PC-3 (cell line): Measurements from ENCODE around the gene NOD1. TPM values are rescaled to one million over a fixed set of nuclear protein-coding genes. Genes with fewer than 3 reads are reported as not detected.

ENCODE experiments used
- ATAC-seq: fragments of 200-7000 bp; cut with Tn5 transposase; 2 replicates; pipeline ENCODE4 v1.9.1; 2020; ENCODE audit warnings: mild to moderate bottlenecking, moderate library complexity
- BruUV-seq: library from RNA; stranded (reverse); fragments of 400-500 nt; replicated peaks from 2 replicates; lab custom pipeline; 2021; lab: Mats Ljungman, UMichigan
- CTCF ChIA-PET: fragments of 300-600 bp; sonication (Branson Sonifier 250); formaldehyde crosslinking; loops from one replicate; lab custom pipeline; 2022; ENCODE audit warnings: antibody characterized with exemption; lab: Charles Lee
- POLR2A ChIA-PET: fragments of 300-600 bp; sonication (Branson Sonifier 250); formaldehyde crosslinking; loops from one replicate; lab custom pipeline; 2022; ENCODE audit warnings: antibody characterized with exemption; ENCODE audit not compliant: unreplicated experiment; lab: Charles Lee
- DNase-seq: peaks from one replicate; pipeline ENCODE4 v3.0.0-alpha.2; 2015
- H2AFZ ChIP-seq: fragments of 300-600 bp; sonication (generic); 2 replicates; pipeline ENCODE4 v1.6.0; 2016; ENCODE audit warnings: antibody characterized with exemption, low read length
- H3F3A ChIP-seq: fragments of 300-600 bp; sonication (generic); one replicate; pipeline ENCODE4 v1.6.0; 2017; ENCODE audit warnings: antibody characterized with exemption, low read length, control low read depth, mild to moderate bottlenecking; ENCODE audit not compliant: unreplicated experiment
- H3K27ac ChIP-seq: fragments of 300-600 bp; sonication (generic); 2 replicates; pipeline ENCODE4 v1.5.1; 2016; ENCODE audit warnings: mild to moderate bottlenecking, low read length
- H3K27me3 ChIP-seq: fragments of 300-600 bp; sonication (generic); 2 replicates; pipeline ENCODE4 v1.6.1; 2016; ENCODE audit warnings: low read length, mixed read lengths
- H3K36me3 ChIP-seq: fragments of 300-600 bp; sonication (generic); 2 replicates; pipeline ENCODE4 v1.6.1; 2016; ENCODE audit warnings: low read depth, mixed run types, low read length, mixed read lengths
- H3K4me1 ChIP-seq: fragments of 300-600 bp; sonication (generic); 2 replicates; pipeline ENCODE4 v1.5.1; 2016; ENCODE audit warnings: low read length; ENCODE audit not compliant: insufficient read depth
- H3K4me2 ChIP-seq: fragments of 300-600 bp; sonication (generic); 2 replicates; pipeline ENCODE4 v1.6.0; 2016; ENCODE audit warnings: low read length
- H3K4me3 ChIP-seq: fragments of 300-600 bp; sonication (generic); 2 replicates; pipeline ENCODE4 v1.5.1; 2016; ENCODE audit warnings: mild to moderate bottlenecking, low read length, mixed read lengths
- H3K79me2 ChIP-seq: fragments of 300-600 bp; sonication (generic); 2 replicates; pipeline ENCODE4 v1.6.1; 2017; ENCODE audit warnings: low read length, mixed read lengths
- H3K9ac ChIP-seq: fragments of 300-600 bp; sonication (generic); 2 replicates; pipeline ENCODE4 v1.6.0; 2016; ENCODE audit warnings: mild to moderate bottlenecking, low read length
- H3K9me2 ChIP-seq: fragments of 300-600 bp; sonication (generic); replicated peaks from 2 replicates; pipeline ENCODE4 v1.6.1; 2016; ENCODE audit warnings: mixed run types, low read length, mixed read lengths
- H3K9me3 ChIP-seq: fragments of 300-600 bp; sonication (generic); 2 replicates; pipeline ENCODE4 v1.6.1; 2016; ENCODE audit warnings: low read length, mixed read lengths
- H4K20me1 ChIP-seq: fragments of 300-600 bp; sonication (generic); 2 replicates; pipeline ENCODE4 v1.6.1; 2016; ENCODE audit warnings: low read length, mixed read lengths
- EZH2 ChIP-seq: fragments of 300-600 bp; sonication (generic); IDR thresholded peaks from one replicate; pipeline ENCODE4 v1.6.1; 2017; ENCODE audit warnings: antibody characterized with exemption, mild to moderate bottlenecking, low read length; ENCODE audit not compliant: unreplicated experiment
- EZH2phosphoT487 ChIP-seq: fragments of 300-600 bp; sonication (generic); IDR thresholded peaks from 2 replicates; pipeline ENCODE4 v1.6.1; 2018; ENCODE audit warnings: mild to moderate bottlenecking, antibody characterized with exemption, low read length, borderline replicate concordance
- intact Hi-C: fragments of 100-400 bp; cut with micrococcal nuclease; formaldehyde crosslinking; loops from 2 replicates; pipeline ENCODE4 v1.9.0; 2023
- total RNA-seq: library from RNA; depleted of rRNA; stranded (reverse); fragments of >200 nt; gene quantifications from 2 replicates; pipeline ENCODE4 v1.2.3, GENCODE V29; 2014
- TF ChIP-seq, protein P1 (sequence below): fragments of 300-600 bp; sonication (generic); conservative IDR thresholded peaks from 2 replicates; pipeline ENCODE4 v1.5.1; 2017; ENCODE audit warnings: antibody characterized with exemption, low read depth, mild to moderate bottlenecking, low read length

The NOD1 gene
- total RNA-seq, 1 experiment from 2014 or later: 5.9 TPM

DNA sequence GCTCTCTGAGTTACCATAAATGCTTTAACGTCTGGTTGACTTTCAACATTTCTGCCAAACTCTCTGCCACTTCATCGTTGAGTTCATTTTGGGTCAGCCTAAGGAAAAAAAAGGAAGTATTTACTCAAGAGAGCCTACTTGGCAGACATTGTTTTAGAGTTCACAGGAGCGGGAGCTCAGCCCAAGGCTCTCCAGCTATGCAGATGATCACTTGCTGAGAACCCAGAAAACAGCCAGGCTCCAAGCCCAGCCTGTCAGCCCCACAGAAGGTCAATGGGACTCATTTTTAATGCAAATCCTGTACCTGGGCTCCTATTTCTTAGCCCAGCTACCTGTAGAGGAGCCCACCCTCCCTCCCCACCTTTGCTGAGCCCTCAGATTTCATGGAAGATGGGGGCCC lies 45.5 kb downstream of the NOD1 start:
- Histone ChIP-seq H3K9ac (no peak overlapping the region), H3K36me3 (0 out of 2 replicates have a peak, but pooled peaks cover 5% of the 10 kb centered on the region), H3K27me3 (no peaks in the 10 kb centered on the region), H3K4me2 (no peak overlapping the region), H3F3A (no peaks in the 10 kb centered on the region), H4K20me1 (no peaks in the 10 kb centered on the region), H3K79me2 (no peaks in the 10 kb centered on the region), H3K4me1 (no peaks in the 10 kb centered on the region), H3K9me2 (no peaks in the 10 kb centered on the region), H3K9me3 (no peaks in the 10 kb centered on the region), H3K27ac (no peak overlapping the region), H3K4me3 (no peak overlapping the region), H2AFZ (no peak overlapping the region)
- DNase-seq (no peak), ATAC-seq (no peak)
- ChIA-PET CTCF (no interaction called here), POLR2A (no interaction called here)
- BruUV-seq: no TSS peak
- intact Hi-C loops: no loop called here
- TF ChIP-seq EZH2 (no peak), EZH2phosphoT487 (no peak)
- TF ChIP-seq, protein P1, sequence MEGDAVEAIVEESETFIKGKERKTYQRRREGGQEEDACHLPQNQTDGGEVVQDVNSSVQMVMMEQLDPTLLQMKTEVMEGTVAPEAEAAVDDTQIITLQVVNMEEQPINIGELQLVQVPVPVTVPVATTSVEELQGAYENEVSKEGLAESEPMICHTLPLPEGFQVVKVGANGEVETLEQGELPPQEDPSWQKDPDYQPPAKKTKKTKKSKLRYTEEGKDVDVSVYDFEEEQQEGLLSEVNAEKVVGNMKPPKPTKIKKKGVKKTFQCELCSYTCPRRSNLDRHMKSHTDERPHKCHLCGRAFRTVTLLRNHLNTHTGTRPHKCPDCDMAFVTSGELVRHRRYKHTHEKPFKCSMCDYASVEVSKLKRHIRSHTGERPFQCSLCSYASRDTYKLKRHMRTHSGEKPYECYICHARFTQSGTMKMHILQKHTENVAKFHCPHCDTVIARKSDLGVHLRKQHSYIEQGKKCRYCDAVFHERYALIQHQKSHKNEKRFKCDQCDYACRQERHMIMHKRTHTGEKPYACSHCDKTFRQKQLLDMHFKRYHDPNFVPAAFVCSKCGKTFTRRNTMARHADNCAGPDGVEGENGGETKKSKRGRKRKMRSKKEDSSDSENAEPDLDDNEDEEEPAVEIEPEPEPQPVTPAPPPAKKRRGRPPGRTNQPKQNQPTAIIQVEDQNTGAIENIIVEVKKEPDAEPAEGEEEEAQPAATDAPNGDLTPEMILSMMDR: no peak

DNA sequence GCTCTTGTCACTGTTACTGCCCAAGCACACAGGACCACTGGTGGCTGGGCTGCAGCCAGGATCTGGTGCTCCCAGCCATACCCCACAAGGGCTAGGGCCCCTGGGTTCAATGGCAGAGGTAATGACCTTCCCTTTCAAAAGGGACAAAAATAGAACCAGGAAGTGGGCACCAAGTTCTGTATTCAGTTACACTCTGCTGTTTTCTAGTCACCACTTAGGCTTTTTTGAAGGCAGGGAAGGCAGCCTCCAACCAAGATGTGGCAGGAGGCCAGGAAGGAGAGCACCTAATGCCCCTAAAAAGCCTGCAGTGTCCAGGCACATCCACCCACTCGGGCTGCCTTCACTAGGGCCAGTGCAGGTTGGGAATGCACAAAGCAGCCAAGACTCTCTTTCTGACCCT lies 47.8 kb downstream of the NOD1 start:
- intact Hi-C loops: no loop called here
- Histone ChIP-seq H3K27ac (no peak overlapping the region), H3K4me3 (no peak overlapping the region), H3K9me2 (no peaks in the 10 kb centered on the region), H2AFZ (no peak overlapping the region), H3K9me3 (no peaks in the 10 kb centered on the region), H3K27me3 (no peaks in the 10 kb centered on the region), H3K9ac (no peak overlapping the region), H3K4me1 (no peaks in the 10 kb centered on the region), H4K20me1 (no peaks in the 10 kb centered on the region), H3F3A (no peaks in the 10 kb centered on the region), H3K36me3 (0 out of 2 replicates have a peak, but pooled peaks cover 2% of the 10 kb centered on the region), H3K79me2 (no peaks in the 10 kb centered on the region), H3K4me2 (no peak overlapping the region)
- no peak for DNase-seq
- CTCF ChIA-PET: no interaction called here
- BruUV-seq: no TSS peak
- TF ChIP-seq, protein P1: no peak
- TF ChIP-seq EZH2phosphoT487 (no peak), EZH2 (no peak)
- POLR2A ChIA-PET: no interaction called here
- ATAC-seq: no peak

DNA sequence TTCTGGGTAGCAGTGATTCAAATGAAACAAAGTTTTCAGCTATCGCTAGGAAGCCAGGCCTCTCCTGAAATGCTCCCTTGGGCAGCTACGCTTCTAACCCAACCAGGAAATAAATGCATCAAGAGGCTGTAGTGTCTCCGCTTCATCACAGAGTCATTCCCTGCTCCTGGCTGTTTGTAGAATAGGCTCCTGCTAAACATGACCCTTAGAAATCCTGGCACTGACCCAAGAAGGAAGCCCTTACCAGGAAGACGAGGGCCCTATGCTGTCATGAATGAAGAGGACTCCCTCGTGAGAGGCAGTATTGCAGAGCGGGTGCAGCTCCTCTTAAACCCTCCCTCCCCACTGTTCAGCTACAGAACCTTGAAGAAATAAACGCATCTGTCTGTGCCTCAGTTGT lies 48.3 kb downstream of the NOD1 start:
- intact Hi-C loops: no loop called here
- Histone ChIP-seq H3K9ac (no peak overlapping the region), H2AFZ (no peak overlapping the region), H3K36me3 (no peaks in the 10 kb centered on the region), H4K20me1 (no peaks in the 10 kb centered on the region), H3K27ac (no peak overlapping the region), H3K4me3 (no peak overlapping the region), H3K9me3 (no peaks in the 10 kb centered on the region), H3K27me3 (no peaks in the 10 kb centered on the region), H3K4me2 (no peak overlapping the region), H3K79me2 (no peaks in the 10 kb centered on the region), H3K4me1 (no peaks in the 10 kb centered on the region), H3K9me2 (no peaks in the 10 kb centered on the region), H3F3A (no peaks in the 10 kb centered on the region)
- TF ChIP-seq EZH2 (no peak), EZH2phosphoT487 (no peak)
- TF ChIP-seq, protein P1: no peak
- BruUV-seq: no TSS peak
- POLR2A ChIA-PET: no interaction called here
- ATAC-seq (no peak), DNase-seq (no peak)
- CTCF ChIA-PET: no interaction called here
